Liver (tissue), 9 donors: ENCODE measurements around the gene PARD3. TPM values are rescaled to one million over a fixed set of nuclear protein-coding genes. Genes with fewer than 3 reads are reported as not detected.

Experiments
- DNase-seq: peaks from one replicate; pipeline ENCODE4 v3.0.0-alpha.2; 2017; ENCODE audit warnings: low spot score
- H3K27ac ChIP-seq, 2 donors: one replicate each; pipeline ENCODE4 v1.7.0; 2013; ENCODE audit warnings: inconsistent platforms in 2 of 2, low read length in 2 of 2, control low read depth in 1 of 2, low read depth in 1 of 2, mild to moderate bottlenecking in 1 of 2
- H3K27me3 ChIP-seq, 4 donors: one replicate each; pipeline versions ENCODE4 v1.6.1 to v1.7.0; 2013; ENCODE audit warnings: low read length in 3 of 4, inconsistent platforms in 1 of 4, mild to moderate bottlenecking in 1 of 4, moderate library complexity in 1 of 4; ENCODE audit not compliant: control insufficient read depth in 4 of 4, insufficient read depth in 4 of 4
- H3K36me3 ChIP-seq, 4 donors: one replicate each; pipeline versions ENCODE4 v1.6.1 to v1.7.0; 2013; ENCODE audit warnings: low read length in 3 of 4, mild to moderate bottlenecking in 3 of 4, low read depth in 1 of 4, moderate library complexity in 1 of 4; ENCODE audit not compliant: control insufficient read depth in 4 of 4, insufficient read depth in 3 of 4
- H3K4me1 ChIP-seq, 4 donors: one replicate each; pipeline versions ENCODE4 v1.6.1 to v1.7.0; 2013; ENCODE audit warnings: low read length in 3 of 4, mild to moderate bottlenecking in 3 of 4, moderate library complexity in 1 of 4; ENCODE audit not compliant: control insufficient read depth in 4 of 4, insufficient read depth in 4 of 4
- H3K4me3 ChIP-seq, 3 donors: one replicate each; pipeline versions ENCODE4 v1.6.1 to v1.7.0; 2013; ENCODE audit warnings: low read length in 3 of 3, control low read depth in 1 of 3, low read depth in 1 of 3, mild to moderate bottlenecking in 1 of 3
- H3K9ac ChIP-seq, 2 donors: one replicate each; pipeline ENCODE4 v1.7.0; 2013; ENCODE audit warnings: low read length in 2 of 2, mild to moderate bottlenecking in 2 of 2, moderate library complexity in 2 of 2, control low read depth in 1 of 2, low read depth in 1 of 2
- H3K9me3 ChIP-seq, 4 donors: one replicate each; pipeline versions ENCODE4 v1.6.1 to v1.7.0; 2013; ENCODE audit warnings: low read length in 3 of 4; ENCODE audit not compliant: control insufficient read depth in 4 of 4
- CTCF ChIP-seq: fragments of 150-350 bp; IDR thresholded peaks from 2 replicates; pipeline ENCODE4 v1.5.1; 2017; ENCODE audit warnings: improper control_type of control experiment, low read depth, low read length; ENCODE audit not compliant: missing input control
- FOXA1 ChIP-seq: IDR thresholded peaks from 2 replicates; pipeline ENCODE4 v1.6.1; 2016; ENCODE audit warnings: antibody characterized with exemption
- FOXA2 ChIP-seq: IDR thresholded peaks from 2 replicates; pipeline ENCODE4 v1.6.1; 2016; ENCODE audit warnings: antibody characterized with exemption
- GABPA ChIP-seq, 2 donors: IDR thresholded peaks in 1 of 2; conservative IDR thresholded peaks in 1 of 2; 2 replicates each; pipeline ENCODE4 v1.6.1; 2016; ENCODE audit warnings: antibody characterized with exemption in 2 of 2, mild to moderate bottlenecking in 1 of 2, moderate library complexity in 1 of 2
- HNF4A ChIP-seq, 2 donors: conservative IDR thresholded peaks; 2 replicates each; pipeline ENCODE4 v1.6.1; 2016; ENCODE audit warnings: antibody characterized with exemption in 2 of 2, mild to moderate bottlenecking in 2 of 2
- HNF4G ChIP-seq: IDR thresholded peaks from 2 replicates; pipeline ENCODE4 v1.6.1; 2016; ENCODE audit warnings: antibody characterized with exemption
- MAX ChIP-seq: IDR thresholded peaks from 2 replicates; pipeline ENCODE4 v1.6.1; 2016; ENCODE audit warnings: antibody characterized with exemption
- NR2F2 ChIP-seq: IDR thresholded peaks from 2 replicates; pipeline ENCODE4 v1.6.1; 2016; ENCODE audit warnings: antibody characterized with exemption
- RAD21 ChIP-seq, 2 donors: IDR thresholded peaks; 2 replicates each; pipeline ENCODE4 v1.6.1; 2016; ENCODE audit warnings: antibody characterized with exemption in 2 of 2, mild to moderate bottlenecking in 2 of 2
- REST ChIP-seq: IDR thresholded peaks from 2 replicates; pipeline ENCODE4 v1.6.1; 2016; ENCODE audit warnings: antibody characterized with exemption, mild to moderate bottlenecking
- SP1 ChIP-seq: IDR thresholded peaks from 2 replicates; pipeline ENCODE4 v1.6.1; 2018; ENCODE audit warnings: antibody characterized with exemption, mild to moderate bottlenecking
- TAF1 ChIP-seq: conservative IDR thresholded peaks from 2 replicates; pipeline ENCODE4 v1.6.1; 2016; ENCODE audit warnings: antibody characterized with exemption, mild to moderate bottlenecking
- YY1 ChIP-seq: IDR thresholded peaks from 2 replicates; pipeline ENCODE4 v1.6.1; 2016; ENCODE audit warnings: antibody characterized with exemption, mild to moderate bottlenecking
- ZBTB33 ChIP-seq: IDR thresholded peaks from 2 replicates; pipeline ENCODE4 v1.6.1; 2016; ENCODE audit warnings: antibody characterized with exemption
- WGBS: extraction: QIAGEN DNeasy Blood & Tissue Kit; methylation state at CpG from one replicate; pipeline ENCODE4 v1.1.7; 2013; 5-methylcytosine and 5-hydroxymethylcytosine counted together
- polyA plus RNA-seq, 2 donors: library from polyadenylated mRNA; stranded (reverse) in 1 of 2; unstranded in 1 of 2; fragments of 200-250 nt in 1 of 2; fragments of >200 nt in 1 of 2; fragmentation: Nextera tagmentation in 1 of 2; extraction: Ambion mirVana in 1 of 2; gene quantifications; one replicate each; pipeline versions ENCODE4 v1.2.1 to v1.2.3, GENCODE V29; 2013 to 2015
- total RNA-seq, 2 donors: library from RNA; depleted of rRNA; stranded (reverse); fragments of >200 nt; gene quantifications; one replicate each; pipeline ENCODE4 v1.2.3, GENCODE V29; 2014
- donor health status: healthy.
- donor health status: healthy.
- donor health status: healthy.
- donor health status: healthy.
- donor health status: healthy.

PARD3 gene
- total and polyA plus RNA-seq, 4 donors: 12.3 to 43.8 (median 13.5) TPM

GRCh38 chr10:34830217-34830822 lies 15.2 kb upstream of the PARD3 start (continued):
- TF ChIP-seq YY1 (no peak), FOXA2 (no peak), GABPA (IDR thresholded peaks at IDR 0.05 in 1 of 2, conservative IDR thresholded peaks at IDR 0.05 in 1 of 2) (no peak)

GRCh38 chr10:34826857-34827766 lies 12.0 kb upstream of the PARD3 start:
- Histone ChIP-seq H3K9me3 (no peaks in the 10 kb centered on the region), H3K36me3 (no peaks in the 10 kb centered on the region), H3K27ac (no peak overlapping the region), H3K4me3 (no peak overlapping the region), H3K9ac (no peak overlapping the region), H3K27me3 (no peaks in the 10 kb centered on the region), H3K4me1 (no peaks in the 10 kb centered on the region)
- 91% methylated on average over 11 of the region's 11 CpGs for WGBS
- DNase-seq: no peak
- TF ChIP-seq NR2F2: no peak
- TF ChIP-seq ZBTB33: no peak
- no peak for TF ChIP-seq RAD21 (IDR thresholded peaks at IDR 0.05)
- no peak for TF ChIP-seq TAF1

- no peak for DNase-seq
- WGBS: 91% methylated on average over 6 of the region's 6 CpGs
- Histone ChIP-seq H3K4me3 (no peak overlapping the region), H3K9ac (no peak overlapping the region), H3K27ac (no peak overlapping the region), H3K4me1 (no peaks in the 10 kb centered on the region), H3K27me3 (no peaks in the 10 kb centered on the region), H3K36me3 (no peaks in the 10 kb centered on the region), H3K9me3 (no peaks in the 10 kb centered on the region)
- peak in 1 of 2 donors; percentile 17 for TF ChIP-seq RAD21 (IDR thresholded peaks at IDR 0.05)
- no peak for TF ChIP-seq HNF4A (conservative IDR thresholded peaks at IDR 0.05)
Observed at GRCh38 chr10:34826221-34826620, 11.1 kb upstream of the PARD3 start.

GRCh38 chr10:34825414-34825813 lies 10.3 kb upstream of the PARD3 start:
- WGBS: 87% methylated on average over 2 of the region's 2 CpGs
- Histone ChIP-seq H3K27ac (no peak overlapping the region), H3K4me1 (no peaks in the 10 kb centered on the region), H3K36me3 (no peaks in the 10 kb centered on the region), H3K9me3 (no peaks in the 10 kb centered on the region), H3K27me3 (no peaks in the 10 kb centered on the region), H3K4me3 (no peak overlapping the region), H3K9ac (no peak overlapping the region)
- DNase-seq: no peak
- TF ChIP-seq HNF4A (conservative IDR thresholded peaks at IDR 0.05) (no peak), CTCF (no peak), REST (no peak), RAD21 (IDR thresholded peaks at IDR 0.05) (no peak), YY1 (no peak), SP1 (no peak), FOXA1 (no peak), MAX (no peak), ZBTB33 (no peak), NR2F2 (no peak), HNF4G (no peak)
